PC-9 (cell line): Measurements from ENCODE around the gene SLC37A2. TPM values are rescaled to one million over a fixed set of nuclear protein-coding genes. Genes with fewer than 3 reads are reported as not detected.

Source experiments
- Bru-seq: library from RNA; stranded (reverse); fragments of 400-500 nt; gene quantifications from one replicate; lab custom pipeline; 2021; lab: Mats Ljungman, UMichigan
- BruChase-seq, 2 experiments: library from RNA; stranded (reverse); fragments of 400-500 nt; gene quantifications; one replicate each; lab custom pipeline; 2021; lab: Mats Ljungman, UMichigan
- BruUV-seq: library from RNA; stranded (reverse); fragments of 400-500 nt; replicated peaks from 2 replicates; lab custom pipeline; 2021; lab: Mats Ljungman, UMichigan
- CTCF ChIA-PET: fragments of 300-600 bp; sonication (Branson Sonifier 250); formaldehyde crosslinking; loops from one replicate; lab custom pipeline; 2022; ENCODE audit warnings: antibody characterized with exemption; lab: Charles Lee
- POLR2A ChIA-PET: fragments of 300-600 bp; sonication (Branson Sonifier 250); formaldehyde crosslinking; loops from one replicate; lab custom pipeline; 2022; ENCODE audit warnings: antibody characterized with exemption; ENCODE audit not compliant: unreplicated experiment; lab: Charles Lee
- DNase-seq, 2 experiments: peaks; one replicate each; pipeline versions ENCODE4 v3.0.0 to v3.0.0-alpha.2; 2015 to 2022; ENCODE audit warnings: mixed read lengths in 1 of 2
- H2AFZ ChIP-seq: fragments of 200-600 bp; sonication (generic); 2 replicates; pipeline ENCODE4 v1.8.1; 2017; ENCODE audit warnings: antibody characterized with exemption
- H3F3A ChIP-seq: fragments of 200-600 bp; sonication (generic); 2 replicates; pipeline ENCODE4 v1.8.1; 2017; ENCODE audit warnings: antibody characterized with exemption, mild to moderate bottlenecking, low read depth; ENCODE audit not compliant: insufficient read depth
- H3K27ac ChIP-seq: fragments of 200-600 bp; sonication (generic); 2 replicates; pipeline ENCODE4 v1.6.1; 2016; ENCODE audit warnings: mixed run types
- H3K27me3 ChIP-seq: fragments of 200-600 bp; sonication (generic); 2 replicates; pipeline ENCODE4 v1.6.1; 2016; ENCODE audit warnings: low read depth, mixed run types; ENCODE audit not compliant: insufficient read depth
- H3K36me3 ChIP-seq: fragments of 200-600 bp; sonication (generic); 2 replicates; pipeline ENCODE4 v1.6.1; 2016; ENCODE audit warnings: low read depth, mixed run types
- H3K4me1 ChIP-seq: fragments of 200-600 bp; sonication (generic); replicated peaks from 2 replicates; pipeline ENCODE4 v1.6.1; 2016; ENCODE audit warnings: mixed run types; ENCODE audit not compliant: insufficient read depth
- H3K4me2 ChIP-seq: fragments of 200-600 bp; sonication (generic); 2 replicates; pipeline ENCODE4 v1.6.1; 2017; ENCODE audit warnings: mixed run types
- H3K4me3 ChIP-seq: fragments of 200-600 bp; sonication (generic); 2 replicates; pipeline ENCODE4 v1.6.1; 2016; ENCODE audit warnings: mixed run types
- H3K79me2 ChIP-seq: fragments of 200-600 bp; sonication (generic); 2 replicates; pipeline ENCODE4 v1.6.1; 2017; ENCODE audit warnings: low read depth, mixed run types
- H3K9me2 ChIP-seq: fragments of 200-600 bp; sonication (generic); 2 replicates; pipeline ENCODE4 v1.8.1; 2017; ENCODE audit warnings: mild to moderate bottlenecking; ENCODE audit not compliant: insufficient read depth
- H3K9me3 ChIP-seq: fragments of 200-600 bp; sonication (generic); 2 replicates; pipeline ENCODE4 v1.8.1; 2016; ENCODE audit warnings: low read depth; ENCODE audit not compliant: insufficient read depth
- H4K20me1 ChIP-seq: fragments of 200-600 bp; sonication (generic); 2 replicates; pipeline ENCODE4 v1.8.1; 2017; ENCODE audit not compliant: insufficient read depth
- EZH2 ChIP-seq: fragments of 200-600 bp; sonication (generic); IDR thresholded peaks from 2 replicates; pipeline ENCODE4 v1.8.0; 2017; ENCODE audit warnings: antibody characterized with exemption, low read depth
- intact Hi-C: fragments of 100-400 bp; cut with micrococcal nuclease; formaldehyde crosslinking; loops from one replicate; pipeline ENCODE4 v1.10.0; 2022; ENCODE audit not compliant: unreplicated experiment
- long read RNA-seq: library from polyadenylated mRNA; stranded (forward); transcript quantifications from one replicate; pipeline ENCODE4 v2.0.0, GENCODE V29; 2022
- total RNA-seq: library from RNA; stranded (reverse); gene quantifications from 2 replicates; pipeline ENCODE4 v1.2.3, GENCODE V29; 2021
- TF ChIP-seq, protein P1 (sequence below): fragments of 200-600 bp; sonication (generic); conservative IDR thresholded peaks from 2 replicates; pipeline ENCODE4 v1.6.1; 2017; ENCODE audit warnings: mixed run types, antibody characterized with exemption, mild to moderate bottlenecking, moderate library complexity

The SLC37A2 gene
- total RNA-seq = 14.6 and 24.0 TPM in 2 replicates
- Bru-seq, nascent RNA = percentile 60 among the genes with signal in this experiment
- percentile 46 among the genes with signal in this experiment for BruChase-seq, experiment 1, labeled RNA remaining after a 2-hour chase
- BruChase-seq, experiment 2, labeled RNA remaining after a 6-hour chase = percentile 74 among the genes with signal in this experiment
- long read RNA-seq, partial matches to known transcripts = 21 of 32 reads
- long read RNA-seq, other reads (novel, unspliced or antisense) = 8 of 32 reads

DNA sequence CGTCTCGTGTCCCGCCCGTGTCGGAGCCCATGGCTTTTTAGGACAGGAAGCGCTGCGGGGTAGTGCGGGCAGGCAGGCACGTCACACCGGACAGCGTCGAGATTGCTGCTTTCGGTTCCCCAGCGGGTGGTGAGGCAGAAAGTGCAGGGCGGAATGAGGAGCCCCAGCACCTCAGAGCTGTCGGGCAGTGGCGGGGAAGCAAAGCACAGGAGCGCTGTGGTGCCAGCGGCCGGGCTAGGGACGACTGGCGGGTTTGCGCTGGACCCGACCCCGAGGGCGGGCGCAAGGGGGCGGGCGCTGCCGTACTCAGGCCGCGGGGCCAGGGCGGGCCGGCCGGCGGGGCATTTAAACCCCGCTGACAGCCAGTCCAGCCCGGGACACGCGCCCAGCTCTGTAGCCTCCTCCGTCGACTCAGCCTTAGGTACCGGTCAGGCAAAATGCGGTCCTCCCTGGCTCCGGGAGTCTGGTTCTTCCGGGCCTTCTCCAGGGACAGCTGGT, at the start of gene SLC37A2:
TSS of gene SLC37A2 (plus strand) at position 375 of the 498 bp plus-strand sequence. CDS start at position 438, 63 bp downstream.
- ChIA-PET CTCF (interaction anchor here (0.6 kb wide), 1 partner anchor 173 kb away, joined by 3 read pairs; no protein-coding TSS in a partner anchor), POLR2A (interaction anchor here (0.7 kb wide), 1 partner anchor 298 kb away, joined by 4 read pairs; no protein-coding TSS in a partner anchor)
- Histone ChIP-seq H3K79me2 (peaks cover 24% of the 10 kb centered on the region), H3F3A (no peaks in the 10 kb centered on the region; the same call in none of the 2 replicates), H2AFZ (peak within 1 kb of the TSS; percentile 87), H3K4me2 (peak within 1 kb of the TSS; percentile 89), H3K27ac (peak within 1 kb of the TSS; percentile 36), H4K20me1 (no peaks in the 10 kb centered on the region), H3K4me1 (peaks cover 10% of the 10 kb centered on the region; the same call in 1 of the 2 replicates), H3K27me3 (no peaks in the 10 kb centered on the region), H3K4me3 (peak within 1 kb of the TSS; percentile 73), H3K9me2 (no peaks in the 10 kb centered on the region), H3K36me3 (no peaks in the 10 kb centered on the region), H3K9me3 (no peaks in the 10 kb centered on the region)
- DNase-seq = peak; percentile 68 to 74
- no TSS peak for BruUV-seq
- intact Hi-C loops = loop anchor here (1.0 to 2.0 kb wide), 3 partner anchors 20 to 62 kb away; no protein-coding TSS in a partner anchor
- TF ChIP-seq EZH2 = no peak
- TF ChIP-seq, protein P1, sequence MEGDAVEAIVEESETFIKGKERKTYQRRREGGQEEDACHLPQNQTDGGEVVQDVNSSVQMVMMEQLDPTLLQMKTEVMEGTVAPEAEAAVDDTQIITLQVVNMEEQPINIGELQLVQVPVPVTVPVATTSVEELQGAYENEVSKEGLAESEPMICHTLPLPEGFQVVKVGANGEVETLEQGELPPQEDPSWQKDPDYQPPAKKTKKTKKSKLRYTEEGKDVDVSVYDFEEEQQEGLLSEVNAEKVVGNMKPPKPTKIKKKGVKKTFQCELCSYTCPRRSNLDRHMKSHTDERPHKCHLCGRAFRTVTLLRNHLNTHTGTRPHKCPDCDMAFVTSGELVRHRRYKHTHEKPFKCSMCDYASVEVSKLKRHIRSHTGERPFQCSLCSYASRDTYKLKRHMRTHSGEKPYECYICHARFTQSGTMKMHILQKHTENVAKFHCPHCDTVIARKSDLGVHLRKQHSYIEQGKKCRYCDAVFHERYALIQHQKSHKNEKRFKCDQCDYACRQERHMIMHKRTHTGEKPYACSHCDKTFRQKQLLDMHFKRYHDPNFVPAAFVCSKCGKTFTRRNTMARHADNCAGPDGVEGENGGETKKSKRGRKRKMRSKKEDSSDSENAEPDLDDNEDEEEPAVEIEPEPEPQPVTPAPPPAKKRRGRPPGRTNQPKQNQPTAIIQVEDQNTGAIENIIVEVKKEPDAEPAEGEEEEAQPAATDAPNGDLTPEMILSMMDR = no peak; the same call in 1 of the 2 replicates

DNA sequence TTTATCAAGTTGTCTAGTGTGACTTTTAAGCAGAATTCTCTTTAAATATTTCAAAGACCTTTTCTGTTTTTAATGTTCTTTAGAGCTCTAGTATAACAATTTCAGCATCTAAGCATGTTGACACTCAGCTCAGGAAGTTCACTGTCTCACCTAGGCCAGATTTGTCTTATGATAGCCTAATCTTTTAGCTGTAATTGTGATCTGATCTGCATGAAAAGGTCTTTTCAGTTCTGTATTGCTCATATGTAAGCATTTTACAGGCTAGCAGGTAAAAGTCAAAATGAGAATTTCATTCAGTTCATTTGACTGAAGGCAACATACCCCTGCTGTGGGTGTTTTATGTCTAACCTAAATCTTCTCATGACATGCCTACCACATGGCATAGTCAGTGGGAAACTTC, 46.7 kb upstream of the SLC37A2 start:
- H3K4me2 ChIP-seq = no peak overlapping the region
- no TSS peak for BruUV-seq
- no peak overlapping the region for H3K27ac ChIP-seq
- H3K27me3 ChIP-seq = no peaks in the 10 kb centered on the region
- no peak overlapping the region for H2AFZ ChIP-seq
- TF ChIP-seq, protein P1 = no peak
- TF ChIP-seq EZH2 = no peak
- no peaks in the 10 kb centered on the region for H4K20me1 ChIP-seq
- ChIA-PET CTCF (no interaction called here), POLR2A (no interaction called here)
- no peaks in the 10 kb centered on the region for H3K9me2 ChIP-seq
- H3F3A ChIP-seq = no peaks in the 10 kb centered on the region
- DNase-seq = no peak
- no peaks in the 10 kb centered on the region for H3K4me1 ChIP-seq
- intact Hi-C loops = no loop called here
- no peaks in the 10 kb centered on the region for H3K9me3 ChIP-seq
- H3K4me3 ChIP-seq = no peak overlapping the region
- H3K36me3 ChIP-seq = no peaks in the 10 kb centered on the region
- H3K79me2 ChIP-seq = no peaks in the 10 kb centered on the region

DNA sequence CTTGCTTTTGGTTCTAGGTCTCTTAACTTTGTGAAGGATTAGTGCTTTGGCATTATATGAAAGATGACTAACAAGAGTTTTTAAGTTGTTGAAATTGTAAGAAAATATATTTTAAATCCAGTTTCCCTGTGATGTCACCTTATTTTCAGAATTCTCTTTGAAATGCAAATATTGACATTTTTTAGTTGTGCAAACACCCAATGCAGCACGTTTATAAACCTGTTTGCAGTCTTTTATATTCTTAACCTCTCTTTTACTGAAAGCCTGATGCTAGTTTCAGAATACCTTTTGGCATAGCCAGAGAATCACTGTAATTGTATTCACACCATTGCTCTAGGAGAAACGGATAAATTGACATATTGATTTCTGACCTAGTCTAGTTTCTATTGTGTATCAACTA, 42.8 kb upstream of the SLC37A2 start:
- no peaks in the 10 kb centered on the region for H3K36me3 ChIP-seq
- H4K20me1 ChIP-seq = no peaks in the 10 kb centered on the region
- H3K4me2 ChIP-seq = no peak overlapping the region
- H3K4me3 ChIP-seq = no peak overlapping the region
- H3K27me3 ChIP-seq = no peaks in the 10 kb centered on the region
- TF ChIP-seq EZH2 = no peak
- H3K4me1 ChIP-seq = no peaks in the 10 kb centered on the region
- peak overlapping the region; percentile 24; the same call in 1 of the 2 replicates for H2AFZ ChIP-seq
- ChIA-PET CTCF (no interaction called here), POLR2A (no interaction called here)
- no peaks in the 10 kb centered on the region for H3F3A ChIP-seq
- no peak overlapping the region for H3K27ac ChIP-seq
- no peaks in the 10 kb centered on the region for H3K79me2 ChIP-seq
- DNase-seq = no peak
- BruUV-seq = no TSS peak
- H3K9me3 ChIP-seq = no peaks in the 10 kb centered on the region
- intact Hi-C loops = no loop called here
- H3K9me2 ChIP-seq = no peaks in the 10 kb centered on the region
